HG03139 (cell line): ENCODE results near the gene TMEM200A.

Source experiments
- ATAC-seq: cut with Tn5 transposase; IDR thresholded peaks from one replicate; pipeline ENCODE4 v1.9.1; 2021; ENCODE audit not compliant: unreplicated experiment

The TMEM200A gene

DNA sequence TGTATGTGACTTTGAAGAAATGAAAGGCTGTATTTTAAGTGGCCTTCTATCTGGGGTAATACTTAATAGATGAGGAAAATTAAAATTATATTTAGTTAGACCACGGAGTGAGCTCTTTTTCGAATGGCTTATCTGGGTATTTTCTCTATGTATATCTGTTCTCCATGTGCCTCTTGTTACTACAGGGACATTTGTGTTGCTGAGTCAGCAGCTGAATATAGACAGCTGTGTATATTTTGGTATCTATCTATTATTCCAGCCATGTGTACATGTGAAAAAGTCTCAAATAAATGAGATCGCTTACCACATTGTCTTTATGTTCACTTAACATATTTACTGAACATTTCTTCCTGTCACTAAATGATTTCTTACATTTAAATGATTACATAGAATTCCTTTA lies 57.2 kb downstream of the TMEM200A start:
- no peak for ATAC-seq

DNA sequence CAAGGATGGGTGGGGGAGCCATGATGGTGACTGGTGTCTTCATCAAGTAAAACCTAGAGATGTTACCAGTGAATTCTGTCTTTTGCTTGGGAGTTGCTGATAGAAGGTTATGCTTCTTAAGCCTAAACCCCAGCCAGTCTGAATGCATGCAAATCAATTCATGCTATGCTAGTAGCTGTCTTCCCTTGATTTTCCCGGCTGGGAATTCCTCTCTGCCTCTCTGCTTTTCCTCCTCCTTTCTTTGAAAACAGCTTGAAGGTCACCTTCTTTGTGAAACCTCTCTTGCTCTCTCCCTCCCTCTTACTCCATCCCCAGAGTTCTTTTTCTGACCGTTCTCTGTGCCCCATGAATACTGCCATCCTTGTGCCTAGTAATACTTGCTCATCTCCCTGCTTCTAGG lies 58.9 kb downstream of the TMEM200A start:
- ATAC-seq = no peak

DNA sequence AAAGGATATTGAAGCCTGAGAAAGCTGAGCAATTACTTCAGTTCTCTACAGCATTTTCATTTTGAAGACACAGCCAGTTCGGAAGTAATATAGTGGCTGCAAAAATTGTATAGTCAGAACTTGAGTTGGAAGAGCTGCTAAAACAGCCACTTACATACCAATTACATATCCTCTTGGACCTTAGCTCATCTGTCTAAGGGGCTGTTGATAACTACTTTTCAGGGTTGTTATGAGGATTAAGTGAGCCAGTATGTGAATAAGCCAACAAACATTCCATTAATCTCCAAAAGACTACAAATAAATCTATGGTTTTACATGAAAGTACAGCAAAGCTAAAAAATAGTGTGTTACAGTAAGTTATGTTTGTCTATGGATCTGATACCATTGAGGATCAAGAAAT lies 59.7 kb downstream of the TMEM200A start:
- ATAC-seq = no peak

DNA sequence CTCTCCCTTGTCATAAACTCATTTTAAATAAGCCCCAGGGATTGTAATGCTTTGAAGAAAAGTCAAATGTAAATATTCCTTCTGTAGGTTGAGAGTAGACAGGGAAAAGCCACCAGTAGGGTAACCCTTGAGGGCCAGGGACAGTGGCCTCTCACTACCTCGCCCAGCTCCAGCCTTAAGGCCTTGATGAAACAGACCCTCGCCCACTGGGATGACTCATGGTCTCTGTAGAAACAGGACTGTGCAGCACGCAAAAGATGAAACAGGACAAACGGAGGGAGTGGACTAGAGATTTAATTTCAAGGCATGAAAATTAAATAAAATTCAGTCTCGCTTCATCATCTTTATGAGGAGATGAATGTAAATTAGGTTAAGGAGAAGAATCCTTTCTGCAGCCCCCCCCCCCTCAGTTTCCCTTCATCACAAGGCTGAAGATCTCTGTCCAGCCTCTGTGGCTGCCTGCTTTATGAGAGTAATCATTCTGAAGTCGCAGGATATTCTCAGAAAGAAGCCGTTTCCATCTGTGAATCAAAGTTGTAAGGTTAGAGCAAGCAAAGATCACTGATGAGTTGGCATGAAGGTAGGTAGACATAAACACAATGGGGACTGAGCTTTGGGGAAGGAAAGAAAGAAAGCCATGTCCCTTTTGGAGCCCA lies 60.4 kb downstream of the TMEM200A start:
- no peak for ATAC-seq

DNA sequence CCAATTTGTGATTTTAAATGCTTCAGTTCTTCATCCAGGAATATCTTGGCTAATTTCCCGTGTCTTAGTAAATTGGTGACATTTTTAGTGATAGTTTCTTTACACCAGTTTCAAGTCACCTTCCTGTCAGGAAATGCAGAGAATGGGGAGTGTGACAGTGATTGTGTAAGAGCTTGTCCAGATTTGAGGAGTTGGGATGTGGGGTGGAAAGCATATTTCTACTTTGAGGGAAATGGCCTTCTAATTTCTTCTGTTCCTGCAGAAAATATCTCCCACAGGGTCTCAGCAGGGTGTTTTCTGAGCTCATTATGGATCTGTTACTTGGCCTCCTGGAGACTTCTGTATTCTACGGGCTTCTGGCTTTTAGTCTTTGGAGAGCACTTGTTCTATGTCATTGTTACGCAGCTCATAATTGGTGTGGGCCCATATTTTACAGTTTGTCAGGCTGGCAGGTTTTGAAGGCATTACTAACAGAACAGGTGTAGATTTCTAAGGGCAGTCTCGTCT lies 65.6 kb downstream of the TMEM200A start:
- no peak for ATAC-seq

DNA sequence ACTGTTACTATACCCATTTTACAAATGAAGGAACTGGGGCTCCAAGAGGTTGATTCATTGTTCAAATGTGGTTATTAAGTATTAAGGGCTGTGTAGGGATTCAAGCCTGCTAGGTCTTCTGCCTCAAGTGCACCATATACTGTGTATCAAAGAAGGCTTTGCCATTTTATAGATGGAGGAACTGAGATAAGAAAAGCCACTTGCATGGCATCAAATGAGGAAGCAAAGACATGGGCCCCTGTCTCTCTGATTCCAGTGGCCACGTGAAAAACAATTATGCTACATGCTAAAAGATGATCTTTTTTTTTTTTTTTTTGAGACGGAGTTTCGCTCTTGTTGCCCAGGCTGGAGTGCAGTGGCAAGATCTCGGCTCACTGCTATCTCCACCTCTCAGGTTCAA lies 67.0 kb downstream of the TMEM200A start:
- ATAC-seq = no peak

DNA sequence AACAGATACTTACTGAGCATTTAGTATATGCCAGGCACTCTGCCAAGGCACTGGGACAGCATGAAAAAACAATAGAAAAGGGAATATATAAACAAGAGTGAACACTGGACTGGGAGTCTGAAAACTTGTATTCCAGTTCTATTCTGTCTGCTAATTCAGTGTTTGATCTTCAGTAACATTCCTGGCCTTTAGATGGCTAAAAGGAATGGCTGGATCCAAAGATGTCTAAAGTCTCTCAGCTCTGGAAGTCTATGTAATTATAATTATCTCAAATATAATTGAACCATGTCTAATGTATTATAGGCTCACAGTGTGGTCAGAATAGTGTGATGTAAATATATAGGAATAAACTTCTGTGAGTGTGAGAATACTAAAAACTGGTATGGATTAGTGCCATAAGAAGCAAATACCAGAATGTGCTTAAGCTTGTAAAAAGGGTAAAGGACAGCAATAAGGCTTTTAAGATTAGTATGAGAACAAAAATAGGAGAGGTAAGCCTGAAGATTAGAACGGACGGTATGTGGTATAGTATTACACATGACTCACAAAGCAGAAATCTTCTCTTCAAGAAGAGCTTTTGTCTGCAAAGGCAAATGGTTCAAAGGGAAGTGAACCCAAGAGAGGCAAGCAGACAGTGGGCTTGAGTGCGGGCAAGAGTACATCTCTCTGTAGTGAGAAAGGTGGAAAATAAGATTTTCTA lies 68.5 kb downstream of the TMEM200A start:
- no peak for ATAC-seq

DNA sequence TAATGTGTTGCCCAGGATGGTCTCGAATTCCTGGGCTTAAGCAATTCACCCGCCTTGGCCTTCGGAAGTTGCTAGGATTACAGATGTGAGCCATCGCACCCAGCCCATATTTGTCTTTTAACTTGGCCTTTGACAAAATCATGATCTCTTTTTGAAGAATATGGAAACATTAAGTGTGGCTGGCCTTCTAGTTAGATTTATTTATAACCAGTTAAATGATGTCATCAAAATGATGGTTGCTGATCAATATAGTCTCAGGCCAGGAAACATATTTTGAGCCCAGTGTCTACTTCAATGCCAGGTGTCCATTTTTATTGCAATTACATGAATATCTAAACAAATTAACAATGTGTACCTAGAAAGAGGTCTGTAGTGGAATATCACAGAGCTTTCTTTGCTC lies 69.4 kb downstream of the TMEM200A start:
- ATAC-seq = no peak

DNA sequence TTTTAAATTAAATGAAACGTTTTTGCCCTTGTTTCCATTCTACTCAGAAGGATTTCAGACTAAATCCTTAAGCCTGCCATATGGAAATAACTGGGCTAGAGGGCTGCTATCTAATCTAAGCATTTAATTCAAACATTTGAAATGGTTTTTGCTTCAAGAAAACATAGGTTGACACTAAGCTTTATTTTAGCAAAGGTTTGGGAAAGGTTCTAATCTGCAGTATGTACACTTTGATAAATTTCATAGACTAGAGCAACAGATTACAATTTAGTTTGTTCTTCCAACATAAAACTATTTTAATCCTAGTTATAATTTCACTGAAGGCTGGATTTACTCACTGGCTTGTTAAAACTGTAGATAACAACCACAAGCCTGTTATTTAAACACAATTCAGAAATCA lies 72.1 kb downstream of the TMEM200A start:
- ATAC-seq = no peak

DNA sequence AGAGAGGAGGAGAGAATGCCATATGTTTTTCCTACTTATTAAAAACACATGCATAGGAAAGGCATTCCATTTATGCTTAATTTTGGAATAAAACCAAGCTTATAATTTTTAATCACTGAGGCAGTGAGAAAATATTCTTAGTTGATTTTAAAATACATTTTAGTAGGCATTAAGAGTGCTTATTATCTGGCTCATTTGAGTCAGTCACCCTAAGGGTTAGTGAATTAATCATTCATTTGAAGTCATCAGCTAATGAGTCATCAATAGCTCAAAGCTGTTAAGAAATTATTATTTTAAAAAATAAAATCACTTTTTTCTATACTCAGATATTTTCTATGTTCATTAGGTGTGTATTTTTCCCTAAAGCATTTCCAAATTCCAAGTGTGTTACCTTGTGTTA lies 81.6 kb downstream of the TMEM200A start:
- no peak for ATAC-seq

DNA sequence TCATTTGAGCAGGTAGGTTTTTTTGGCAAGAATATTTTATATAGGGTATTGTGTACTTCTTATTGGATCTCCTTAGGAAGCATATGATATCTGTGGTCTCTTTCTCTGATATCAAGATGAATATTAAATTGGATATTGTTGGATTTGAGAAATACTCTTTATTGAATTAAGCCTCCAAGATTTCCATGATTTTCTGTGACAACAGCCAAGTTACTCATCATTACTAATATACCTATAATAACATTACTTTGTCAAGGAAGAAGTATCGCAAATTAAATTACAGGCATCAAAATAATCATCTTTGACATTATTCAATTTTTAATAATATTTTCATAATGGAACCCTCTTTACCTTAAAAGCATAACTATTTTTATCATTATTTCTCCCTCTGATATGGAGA lies 86.5 kb downstream of the TMEM200A start:
- no peak for ATAC-seq

DNA sequence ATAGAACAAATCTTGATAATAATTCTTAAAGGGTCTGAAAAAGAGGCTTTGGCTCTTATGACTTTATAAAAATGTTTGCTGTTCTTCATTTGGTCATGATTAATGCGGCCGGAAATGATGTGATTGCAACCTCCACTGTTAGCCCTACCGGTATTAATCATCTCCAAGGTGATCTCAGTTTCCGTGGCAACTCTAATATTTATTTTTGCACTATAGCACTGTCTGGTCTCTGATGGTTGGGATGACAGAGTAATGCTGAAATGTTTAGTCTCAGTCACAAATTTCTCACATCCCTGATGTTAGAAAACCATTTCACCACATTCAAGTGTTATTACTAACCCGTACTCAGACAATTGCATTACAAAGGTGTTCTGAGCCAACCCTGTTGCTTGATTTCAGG lies 87.4 kb downstream of the TMEM200A start:
- ATAC-seq = no peak

DNA sequence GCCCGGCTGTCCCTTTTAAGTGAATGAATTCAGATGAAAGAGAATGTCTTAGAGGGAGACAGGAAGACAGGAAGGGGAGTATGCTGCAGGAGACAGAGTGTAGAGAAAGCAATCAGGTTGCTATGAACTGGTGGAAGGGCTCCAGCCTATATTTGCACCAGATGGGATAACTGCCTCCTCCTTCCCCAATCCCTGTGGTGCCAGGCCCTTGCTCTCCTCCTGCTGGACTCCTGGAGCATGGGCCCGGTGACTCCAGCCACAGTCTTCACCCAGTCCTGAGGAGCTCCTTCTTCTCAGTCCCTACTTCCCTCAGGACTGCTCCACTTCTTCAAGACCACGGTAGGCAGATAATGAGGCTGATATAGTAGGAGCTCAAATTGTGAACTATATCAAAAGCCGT lies 91.8 kb downstream of the TMEM200A start:
- ATAC-seq = no peak

DNA sequence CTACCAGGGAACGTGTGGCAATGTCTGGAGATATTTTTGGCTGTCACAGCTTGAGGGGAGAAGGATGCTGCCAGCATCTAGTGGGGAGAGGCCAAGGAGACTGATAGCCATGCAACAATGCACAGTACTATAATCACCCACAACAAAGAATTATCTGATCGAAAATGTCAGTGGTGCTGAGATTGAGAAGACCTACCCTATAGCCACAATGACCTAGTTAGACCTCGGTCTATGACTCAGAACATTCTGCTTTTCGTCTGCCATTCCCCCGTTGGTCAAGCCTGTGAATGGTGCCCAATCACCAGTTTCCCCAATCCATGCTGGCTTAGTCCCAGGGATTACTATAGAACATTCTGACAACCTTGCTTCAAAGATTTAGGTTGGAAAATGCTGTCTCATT lies 93.5 kb downstream of the TMEM200A start:
- ATAC-seq = no peak

DNA sequence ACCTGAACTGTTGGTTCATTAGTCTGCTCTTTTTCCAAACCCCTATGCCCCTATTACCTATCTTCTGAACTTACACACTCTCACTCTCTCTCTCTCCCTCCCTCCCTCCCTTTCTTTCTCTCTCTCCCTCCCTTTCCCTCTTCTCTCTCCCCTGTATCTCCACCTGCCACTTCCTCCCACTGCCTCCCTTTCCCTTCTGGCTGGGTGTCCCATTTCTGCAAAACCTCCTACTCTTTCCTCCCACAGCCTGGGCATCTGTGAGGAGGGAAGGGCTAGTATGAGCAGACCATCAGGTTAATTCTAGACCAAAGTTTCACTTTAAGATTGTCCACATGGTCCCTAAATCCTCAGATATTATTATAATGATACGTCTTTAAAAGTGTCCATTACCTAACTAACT lies 95.1 kb downstream of the TMEM200A start:
- no peak for ATAC-seq

DNA sequence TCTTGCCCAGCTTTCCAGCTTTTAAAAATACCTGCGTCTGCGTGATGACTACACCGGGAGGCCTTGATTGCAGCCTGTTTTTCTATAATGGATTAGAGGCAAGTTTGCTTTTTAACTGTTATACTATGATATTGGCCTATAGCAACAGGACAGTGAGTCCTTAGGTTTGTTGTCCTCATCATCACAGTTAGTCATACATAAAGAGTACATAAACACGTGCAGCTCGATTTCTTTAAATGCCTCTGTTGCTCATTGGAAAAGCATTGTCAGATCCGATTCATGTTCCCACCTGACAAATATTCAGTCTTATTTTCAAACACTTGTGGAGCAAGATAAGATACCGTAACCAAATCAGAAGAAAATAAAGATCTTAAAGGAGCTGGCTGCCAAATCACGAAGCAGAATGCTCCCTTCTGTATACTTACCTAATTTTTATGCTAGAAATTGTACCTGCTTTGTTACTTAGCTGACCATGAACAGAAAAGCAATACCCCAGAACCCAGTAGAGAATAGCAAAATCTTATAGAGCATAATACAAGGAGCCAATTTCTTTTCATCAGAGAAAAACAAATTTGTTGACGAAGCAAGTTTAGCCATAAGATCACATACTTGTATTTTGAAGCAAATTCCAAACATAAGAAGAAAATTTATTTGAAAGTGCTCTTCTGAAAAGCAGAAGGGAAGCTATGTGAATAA lies 100.4 kb downstream of the TMEM200A start:
- no peak for ATAC-seq

DNA sequence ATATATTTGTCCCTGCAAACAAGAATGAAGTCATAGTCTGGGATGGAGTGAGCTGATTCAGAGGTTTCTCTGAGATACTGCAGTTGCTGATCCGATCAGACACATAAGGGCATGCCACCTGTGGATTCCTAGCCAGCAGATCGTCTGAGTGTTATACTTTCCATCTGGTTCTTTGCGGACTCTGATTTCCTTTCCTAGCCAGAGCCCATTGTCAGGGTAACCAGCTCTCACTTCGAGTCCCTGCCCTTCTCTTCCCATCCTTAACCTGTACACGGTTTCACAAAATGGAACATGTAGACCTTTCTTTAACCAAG lies 100.9 kb downstream of the TMEM200A start:
- ATAC-seq = no peak

DNA sequence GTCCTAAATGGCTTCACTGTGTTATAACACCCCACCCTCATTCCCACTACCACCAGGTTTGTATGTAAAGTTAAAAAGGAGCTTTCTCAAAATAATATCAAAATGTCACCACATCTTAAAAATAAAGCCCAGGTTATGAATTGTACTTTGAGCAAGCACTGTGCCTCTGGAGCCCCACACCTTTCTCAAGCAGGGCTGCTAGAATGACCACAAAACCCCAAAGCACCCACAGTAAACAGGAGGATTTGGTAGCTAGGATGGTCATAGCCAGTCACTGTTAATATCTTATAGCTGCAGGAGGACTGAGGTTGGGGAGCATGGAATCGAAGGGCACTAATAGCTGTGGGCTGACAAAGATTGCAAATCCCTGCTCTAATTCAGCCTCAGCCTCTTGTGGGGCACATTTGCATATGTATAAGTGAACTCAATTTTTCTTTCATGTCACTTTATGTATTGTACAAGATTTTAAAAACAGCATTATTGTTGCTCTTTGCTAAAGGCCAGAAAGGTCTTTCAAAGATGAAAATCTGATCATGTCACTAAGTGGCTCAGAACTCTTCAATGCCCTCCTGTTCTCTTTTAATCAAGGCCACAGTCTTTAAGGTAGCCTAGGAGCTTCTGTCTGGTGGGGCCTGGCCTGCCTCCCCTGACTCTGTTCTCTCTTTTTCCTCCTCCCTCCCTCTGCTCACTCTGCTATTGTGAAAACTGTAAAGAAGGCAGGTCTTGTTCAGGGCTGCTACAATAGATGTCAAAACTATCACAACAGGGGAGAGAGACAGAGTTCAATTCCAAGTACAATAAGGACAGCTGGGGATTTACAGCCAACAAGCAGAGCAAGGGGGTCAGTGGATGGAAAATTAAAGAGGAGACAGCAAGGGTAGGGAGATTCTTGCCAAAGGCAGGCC lies 101.6 kb downstream of the TMEM200A start:
- ATAC-seq = no peak

DNA sequence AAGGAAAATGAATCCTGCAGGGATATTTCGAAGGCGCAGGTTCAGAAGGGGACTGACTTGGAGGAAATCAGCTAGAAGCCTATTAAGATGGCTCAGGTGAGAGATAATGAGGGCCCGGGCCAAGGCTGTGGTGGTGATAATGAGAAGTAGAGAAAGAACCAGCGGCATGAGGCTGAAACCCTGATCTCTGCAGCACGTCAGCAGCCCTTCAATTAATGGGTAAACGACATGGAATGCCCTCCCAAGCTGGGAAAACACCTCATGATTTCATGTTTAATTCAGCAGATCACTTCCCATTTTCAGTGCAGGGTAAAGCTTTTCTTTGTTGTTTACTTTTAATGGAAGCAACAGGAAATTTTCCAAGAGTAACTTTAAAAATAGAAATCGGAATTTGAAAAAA lies 104.9 kb downstream of the TMEM200A start:
- no peak for ATAC-seq

DNA sequence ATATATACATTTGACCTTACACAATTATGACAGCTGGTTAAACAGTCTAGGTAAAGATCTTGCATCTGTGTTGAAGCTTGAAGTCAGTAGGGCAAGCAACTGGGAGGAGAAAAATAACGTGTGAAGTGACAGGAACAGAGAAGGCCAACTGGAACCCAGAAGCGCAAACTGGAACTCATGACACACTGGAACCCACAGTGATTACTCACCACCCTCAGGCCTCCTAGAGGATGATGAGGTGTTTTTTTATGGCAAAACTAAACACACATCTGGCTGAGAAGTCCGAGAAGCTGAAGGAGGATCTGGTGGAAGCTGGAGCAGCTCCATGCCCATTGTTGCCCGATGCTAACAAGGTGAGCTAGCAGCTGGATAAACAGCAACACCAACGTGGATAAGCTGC lies 108.1 kb downstream of the TMEM200A start:
- ATAC-seq = no peak

DNA sequence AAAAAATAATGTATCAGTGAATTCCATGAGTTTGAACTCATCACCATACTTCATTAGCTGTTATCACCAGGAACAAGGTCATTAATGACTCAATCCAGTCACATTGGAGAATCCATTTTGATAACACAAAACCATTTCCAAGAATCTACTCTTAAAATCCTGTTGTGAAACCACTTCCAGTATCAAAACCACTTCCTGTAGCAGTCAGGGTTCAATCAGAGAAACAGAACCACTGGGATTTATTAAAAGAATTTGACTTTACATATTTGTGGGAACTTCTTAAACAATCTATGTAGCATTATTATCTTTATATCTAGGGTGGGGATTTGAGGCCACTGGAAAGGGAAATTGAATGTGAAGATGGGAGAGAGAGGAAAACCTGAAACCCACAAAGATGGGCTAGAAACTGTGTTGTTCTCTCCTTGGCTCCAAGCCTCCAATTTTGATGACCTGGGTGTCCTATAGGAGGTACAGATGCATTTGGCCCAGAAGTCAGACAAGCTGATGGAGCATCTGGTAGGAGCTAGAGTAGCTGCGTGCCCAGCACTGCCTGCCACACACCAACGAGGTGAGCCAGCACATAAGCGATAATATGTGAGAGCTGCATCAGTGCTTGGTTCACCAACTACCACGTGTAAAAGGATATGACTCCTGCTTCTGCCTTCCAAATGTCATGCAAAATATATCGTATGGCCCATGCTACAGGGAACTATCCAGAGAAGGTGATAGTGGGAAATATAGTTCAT lies 117.0 kb downstream of the TMEM200A start:
- ATAC-seq = no peak
